ENCODE results near the gene PRKAG1. TPM values are rescaled to one million over a fixed set of nuclear protein-coding genes. Genes with fewer than 3 reads are reported as not detected.

Gene PRKAG1
- total RNA-seq, 1 donor from 2014 or later = 68.5 TPM

GRCh38 chr12:48985475-48985897 is 33.1 kb downstream of the PRKAG1 start:
- Histone ChIP-seq H3K36me3 (ENCODE audit: control insufficient read depth, insufficient read depth, low read length) (no peaks in the 10 kb centered on the region), H3K27me3 (ENCODE audit: control insufficient read depth, insufficient read depth, low read length) (peaks cover 84% of the 10 kb centered on the region), H3K4me3 (ENCODE audit: low read depth, low read length) (no peak overlapping the region)
- DNase-seq (ENCODE audit: low read depth) = no peak
- no peak for TF ChIP-seq CTCF (IDR thresholded peaks at IDR 0.05; ENCODE audit: insufficient read depth, low read length, poor library complexity, severe bottlenecking)

GRCh38 chr12:48982397-48983080 is 36.0 kb downstream of the PRKAG1 start:
- no peak overlapping the region for H3K4me3 ChIP-seq (ENCODE audit: low read depth, low read length)
- H3K36me3 ChIP-seq (ENCODE audit: control insufficient read depth, insufficient read depth, low read length) = no peaks in the 10 kb centered on the region
- H3K27me3 ChIP-seq (ENCODE audit: control insufficient read depth, insufficient read depth, low read length) = peaks cover 95% of the 10 kb centered on the region
- DNase-seq (ENCODE audit: low read depth) = no peak
- no peak for TF ChIP-seq CTCF (IDR thresholded peaks at IDR 0.05; ENCODE audit: insufficient read depth, low read length, poor library complexity, severe bottlenecking)

DNA sequence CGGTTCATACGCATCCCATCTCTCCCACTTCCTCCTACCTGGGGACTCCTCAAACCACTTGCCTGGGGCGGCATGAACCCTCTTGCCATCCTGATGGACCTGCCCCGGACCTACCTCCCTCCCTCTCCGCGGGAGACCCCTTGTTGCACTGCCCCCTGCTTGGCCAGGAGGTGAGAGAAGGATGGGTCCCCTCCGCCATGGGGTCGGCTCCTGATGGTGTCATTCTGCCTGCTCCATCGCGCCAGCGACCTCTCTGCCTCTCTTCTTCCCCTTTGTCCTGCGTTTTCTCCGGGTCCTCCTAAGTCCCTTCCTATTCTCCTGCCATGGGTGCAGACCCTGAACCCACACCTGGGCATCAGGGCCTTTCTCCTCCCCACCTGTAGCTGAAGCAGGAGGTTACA is 36.8 kb downstream of the PRKAG1 start:
- no peak for TF ChIP-seq CTCF (IDR thresholded peaks at IDR 0.05; ENCODE audit: insufficient read depth, low read length, poor library complexity, severe bottlenecking)
- H3K4me3 ChIP-seq (ENCODE audit: low read depth, low read length) = no peak overlapping the region
- no peak for DNase-seq (ENCODE audit: low read depth)
- no peaks in the 10 kb centered on the region for H3K36me3 ChIP-seq (ENCODE audit: control insufficient read depth, insufficient read depth, low read length)
- peaks cover 95% of the 10 kb centered on the region for H3K27me3 ChIP-seq (ENCODE audit: control insufficient read depth, insufficient read depth, low read length)

- H3K4me3 ChIP-seq (ENCODE audit: low read depth, low read length) = no peak overlapping the region
- H3K27me3 ChIP-seq (ENCODE audit: control insufficient read depth, insufficient read depth, low read length) = peaks cover 93% of the 10 kb centered on the region
- no peak for DNase-seq (ENCODE audit: low read depth)
- no peaks in the 10 kb centered on the region for H3K36me3 ChIP-seq (ENCODE audit: control insufficient read depth, insufficient read depth, low read length)
- peak; percentile 15 for TF ChIP-seq CTCF (IDR thresholded peaks at IDR 0.05; ENCODE audit: insufficient read depth, low read length, poor library complexity, severe bottlenecking)
These were observed 37.4 kb downstream of the PRKAG1 start for GRCh38 chr12:48980953-48981756.

DNA sequence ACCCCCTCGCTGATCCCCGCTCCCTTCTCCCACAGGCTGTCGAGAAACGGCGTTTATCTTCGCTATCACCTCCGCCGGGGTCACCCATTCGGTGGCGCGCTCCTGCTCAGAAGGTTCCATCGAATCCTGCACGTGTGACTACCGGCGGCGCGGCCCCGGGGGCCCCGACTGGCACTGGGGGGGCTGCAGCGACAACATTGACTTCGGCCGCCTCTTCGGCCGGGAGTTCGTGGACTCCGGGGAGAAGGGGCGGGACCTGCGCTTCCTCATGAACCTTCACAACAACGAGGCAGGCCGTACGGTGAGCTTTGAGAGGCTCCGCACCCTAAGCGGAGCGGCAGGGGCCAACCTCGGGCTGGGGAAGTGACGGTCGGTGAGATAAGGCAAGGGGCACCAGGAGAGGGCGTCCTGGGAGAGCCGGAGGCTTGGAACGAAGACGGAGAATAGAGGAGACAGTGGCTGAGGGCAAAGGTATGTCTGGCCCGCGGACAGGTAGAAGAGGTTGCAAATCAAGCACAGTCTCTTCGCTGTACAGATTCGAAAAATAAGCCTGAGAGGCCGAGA is 38.1 kb downstream of the PRKAG1 start:
- Histone ChIP-seq H3K4me3 (ENCODE audit: low read depth, low read length) (no peak overlapping the region), H3K36me3 (ENCODE audit: control insufficient read depth, insufficient read depth, low read length) (no peaks in the 10 kb centered on the region), H3K27me3 (ENCODE audit: control insufficient read depth, insufficient read depth, low read length) (peaks cover 91% of the 10 kb centered on the region)
- no peak for DNase-seq (ENCODE audit: low read depth)
- no peak for TF ChIP-seq CTCF (IDR thresholded peaks at IDR 0.05; ENCODE audit: insufficient read depth, low read length, poor library complexity, severe bottlenecking)
